Placental pericyte (primary cell): ENCODE measurements around the gene TSPOAP1. TPM values are rescaled to one million over a fixed set of nuclear protein-coding genes. Genes with fewer than 3 reads are reported as not detected.

Experiments used
- small RNA-seq: library from RNA; depleted of rRNA; stranded (forward); fragments of <200 nt; gene quantifications from one replicate; pipeline ENCODE3, GENCODE V24; 2012; ENCODE audit warnings: low replicate concordance
- total RNA-seq: library from RNA; depleted of rRNA; stranded (reverse); fragments of >200 nt; gene quantifications from 2 replicates; pipeline ENCODE4 v1.2.3, GENCODE V29; 2012

Gene TSPOAP1
- total RNA-seq: under 0.01 TPM in 1 of 2 replicates, not detected in the other

GRCh38 chr17:58328195-58329034 is at the start of gene TSPOAP1:
Gene TSPOAP1 (minus strand): TSS chr17:58328795. CDS start chr17:58327920, 875 bp downstream.

GRCh38 chr17:58351831-58352595 is 23.4 kb upstream of the TSPOAP1 start, which contains the start of gene SUPT4H1:
Gene SUPT4H1 (minus strand): TSS chr17:58352201. CDS start chr17:58352135, 66 bp downstream.

GRCh38 chr17:58280480-58281217 is 47.9 kb downstream of the TSPOAP1 start, which contains the start of gene MPO:
Gene MPO (minus strand): TSS chr17:58280935. CDS start chr17:58280758, 177 bp downstream.

Small RNAs within 50 kb of the gene (small RNA-seq; reads per million reads assigned to genes)
- not detected for gene MIR4736

Other genes with a start within 250 kb of the TSPOAP1 start
- 10.1 and 11.9 TPM in 2 replicates for gene DYNLL2, start 245.4 kb downstream of the TSPOAP1 start, total RNA-seq
- gene OR4D1, start 180.4 kb downstream of the TSPOAP1 start, total RNA-seq: not detected in 2 replicates
- not detected in 2 replicates for gene OR4D2, start 161.8 kb downstream of the TSPOAP1 start, total RNA-seq
- not detected in 2 replicates for gene EPX, start 136.1 kb downstream of the TSPOAP1 start, total RNA-seq
- 12.0 and 14.6 TPM in 2 replicates for gene MKS1, start 109.5 kb downstream of the TSPOAP1 start, total RNA-seq
- 0.22 TPM in 1 of 2 replicates, not detected in the other for gene LPO, start 90.2 kb downstream of the TSPOAP1 start, total RNA-seq
- not detected in 2 replicates for gene MPO, start 47.9 kb downstream of the TSPOAP1 start, total RNA-seq
- 39.8 and 45.8 TPM in 2 replicates for gene SUPT4H1, start 23.4 kb upstream of the TSPOAP1 start, total RNA-seq
- not detected in 2 replicates for gene RNF43, start 88.7 kb upstream of the TSPOAP1 start, total RNA-seq
- gene HSF5, start 159.6 kb upstream of the TSPOAP1 start, total RNA-seq: under 0.01 TPM in 1 of 2 replicates, not detected in the other
- gene MTMR4, start 185.8 kb upstream of the TSPOAP1 start, total RNA-seq: 59.4 and 81.8 TPM in 2 replicates